H1 (cell line): Measurements from ENCODE around the gene METTL14. TPM values are rescaled to one million over a fixed set of nuclear protein-coding genes. Genes with fewer than 3 reads are reported as not detected.

Experiments
- CHD2 ChIP-seq: IDR thresholded peaks from 2 replicates; pipeline ENCODE4 v1.6.1; 2012; ENCODE audit warnings: low read length, improper control_type of control experiment
- polyA plus RNA-seq, 7 experiments: library from polyadenylated mRNA; depleted of rRNA in 3 of 7; stranded (reverse) in 5 of 7; unstranded in 2 of 7; fragments of >200 nt in 5 of 7; fragments of 200-250 nt in 2 of 7; gene quantifications; 1 replicate in 5 of 7; 2 replicates in 1 of 7; 4 replicates in 1 of 7; pipeline versions ENCODE4 v1.2.1 to v1.2.3, GENCODE V29; 2011 to 2013; ENCODE audit warnings: missing spikeins in 2 of 7, mixed read lengths in 2 of 7
- total RNA-seq: library from RNA; stranded (reverse); fragmentation: NEBNext Ultra II Directional; extraction: Animal tissue kit (Norgen Biotek cat#: 25700); gene quantifications from 2 replicates; pipeline ENCODE4 v1.2.1, GENCODE V29; 2021

Gene METTL14
- total and polyA plus RNA-seq, 2 of the 8 experiments (the other 6 are each of a cell fraction or from before 2014, with no cell fraction given): 8.8 to 57.3 TPM

- no peak for TF ChIP-seq CHD2
Observed at GRCh38 chr4:118743867-118744266, 58.7 kb downstream of the METTL14 start (continued).
